ENCODE results near the gene RARA.
"Not testable (repeated sequence)": the region's sequence is repeated elsewhere in the genome, so short reads cannot be mapped to it uniquely, and the experiment has no call there.

RARA gene

GRCh38 chr17:40361063-40361924, 52.3 kb downstream of the RARA start:
- DNase-seq, result no peak

GRCh38 chr17:40361925-40362695, 53.1 kb downstream of the RARA start:
- DNase-seq, result no peak

- DNase-seq, result peak; percentile 65
These were observed 53.7 kb downstream of the RARA start for GRCh38 chr17:40362696-40363110.

- no peak for DNase-seq
These were observed 54.3 kb downstream of the RARA start for GRCh38 chr17:40363111-40363827.

GRCh38 chr17:40364121-40364861, 55.3 kb downstream of the RARA start, which contains the start of gene GJD3:
Gene GJD3, minus strand, starts transcription at chr17:40364737. Its CDS starts 922 bp downstream, at chr17:40363815.
- no peak for DNase-seq

- no peak for DNase-seq
These were observed 55.9 kb downstream of the RARA start for GRCh38 chr17:40364906-40365305.

GRCh38 chr17:40366076-40366860, 57.3 kb downstream of the RARA start:
- DNase-seq, result no peak

GRCh38 chr17:40366861-40367518, 58.0 kb downstream of the RARA start:
- no peak for DNase-seq

GRCh38 chr17:40367728-40368127, 58.7 kb downstream of the RARA start:
- DNase-seq, result not testable (repeated sequence)

- no peak for DNase-seq
These were observed 60.9 kb downstream of the RARA start for GRCh38 chr17:40369923-40370322.

- DNase-seq, result no peak
These were observed 62.4 kb downstream of the RARA start for GRCh38 chr17:40371261-40371929.

- DNase-seq, result no peak
These were observed 63.1 kb downstream of the RARA start for GRCh38 chr17:40372031-40372430.

GRCh38 chr17:40372644-40373043, 63.7 kb downstream of the RARA start:
- DNase-seq, result not testable (repeated sequence)

GRCh38 chr17:40373324-40373723, 64.3 kb downstream of the RARA start:
- DNase-seq, result no peak

GRCh38 chr17:40373999-40374398, 65.0 kb downstream of the RARA start:
- no peak for DNase-seq

- no peak for DNase-seq
These were observed 66.0 kb downstream of the RARA start for GRCh38 chr17:40374821-40375498.

- DNase-seq, result not testable (repeated sequence)
These were observed 66.8 kb downstream of the RARA start for GRCh38 chr17:40375786-40376185.

GRCh38 chr17:40376541-40376940, 67.6 kb downstream of the RARA start:
- DNase-seq, result not testable (repeated sequence)

GRCh38 chr17:40377832-40378231, 68.9 kb downstream of the RARA start:
- DNase-seq, result no peak

- no peak for DNase-seq
These were observed 70.0 kb downstream of the RARA start for GRCh38 chr17:40378966-40379365.

Data from activated CD4-positive, alpha-beta T cell treated with anti-CD3 and anti-CD28 coated beads for 1 hour (primary cell).